HEK293 (cell line): Measurements from ENCODE around the gene COL7A1.
A peak's percentile ranks its signal among the peaks of the same experiment; 100 is the strongest.

Source experiments
- CTCF ChIA-PET: fragments of 350-600 bp; formaldehyde crosslinking; extraction: SDS; loops from one replicate; lab custom pipeline; 2021; ENCODE audit warnings: antibody characterized with exemption; lab: Yijun Ruan, JAX
- POLR2A ChIA-PET: fragments of 300-600 bp; formaldehyde crosslinking; extraction: SDS; loops from one replicate; lab custom pipeline; 2020; ENCODE audit warnings: antibody characterized with exemption, inconsistent platforms; lab: Yijun Ruan, JAX
- H3K27ac ChIP-seq: fragments of 200-500 bp; sonication (Bioruptor generic); 2 replicates; pipeline ENCODE4 v1.5.1; 2014; ENCODE audit warnings: low read depth, low read length, control low read depth, inconsistent platforms; ENCODE audit errors: extremely low read depth
- H3K36me3 ChIP-seq, 2 experiments: fragments of 200-500 bp in 1 of 2; sonication (Bioruptor generic) in 1 of 2; 1 replicate in 1 of 2; 2 replicates in 1 of 2; pipeline ENCODE4 v1.5.1; 2014 to 2017; ENCODE audit warnings: inconsistent platforms in 2 of 2, low read length in 2 of 2; ENCODE audit not compliant: control insufficient read depth in 2 of 2, insufficient read depth in 1 of 2
- H3K4me1 ChIP-seq: fragments of 200-500 bp; sonication (Bioruptor generic); 2 replicates; pipeline ENCODE4 v1.5.1; 2014; ENCODE audit warnings: mild to moderate bottlenecking, low read length, inconsistent platforms; ENCODE audit not compliant: control insufficient read depth, insufficient read depth
- H3K4me3 ChIP-seq: 2 replicates; pipeline ENCODE4 v1.5.1; 2011; ENCODE audit warnings: low read depth, mild to moderate bottlenecking, control low read depth, low read length, moderate library complexity
- H3K9me3 ChIP-seq: fragments of 200-500 bp; sonication (Bioruptor generic); 2 replicates; pipeline ENCODE4 v1.5.1; 2014; ENCODE audit warnings: low read depth, low read length, inconsistent platforms; ENCODE audit not compliant: control insufficient read depth, insufficient read depth
- EGR2 ChIP-seq: fragments of 450-650 bp; formaldehyde crosslinking; IDR thresholded peaks from 2 replicates; pipeline ENCODE4 v1.5.1; 2016; ENCODE audit warnings: low read depth, missing biosample characterization, missing genetic modification characterization
- ZBTB17 ChIP-seq: fragments of 450-650 bp; formaldehyde crosslinking; IDR thresholded peaks from 2 replicates; pipeline ENCODE4 v1.5.1; 2016; ENCODE audit warnings: missing biosample characterization, missing genetic modification characterization
- ZFHX2 ChIP-seq: fragments of 450-650 bp; formaldehyde crosslinking; conservative IDR thresholded peaks from 2 replicates; pipeline ENCODE4 v1.5.1; 2016; ENCODE audit warnings: missing biosample characterization, missing genetic modification characterization
- ZNF133 ChIP-seq: fragments of 450-650 bp; formaldehyde crosslinking; IDR thresholded peaks from 2 replicates; pipeline ENCODE4 v1.5.1; 2016; ENCODE audit warnings: missing biosample characterization, missing genetic modification characterization
- ZNF26 ChIP-seq: fragments of 450-650 bp; formaldehyde crosslinking; IDR thresholded peaks from 2 replicates; pipeline ENCODE4 v1.5.1; 2016; ENCODE audit warnings: missing biosample characterization, missing genetic modification characterization
- ZNF274 ChIP-seq, 2 experiments: fragments of 200-500 bp in 1 of 2; fragments of 450-650 bp in 1 of 2; sonication (Bioruptor generic) in 1 of 2; formaldehyde crosslinking in 1 of 2; IDR thresholded peaks; 2 replicates each; pipeline versions ENCODE4 v1.5.1 to v1.6.1; 2014 to 2016; ENCODE audit warnings: borderline replicate concordance in 1 of 2, inconsistent platforms in 1 of 2, low read length in 1 of 2, missing biosample characterization in 1 of 2, missing genetic modification characterization in 1 of 2
- ZNF366 ChIP-seq: fragments of 450-650 bp; formaldehyde crosslinking; conservative IDR thresholded peaks from 2 replicates; pipeline ENCODE4 v1.5.1; 2016; ENCODE audit warnings: missing biosample characterization, missing genetic modification characterization
- ZNF529 ChIP-seq: fragments of 450-650 bp; formaldehyde crosslinking; IDR thresholded peaks from 2 replicates; pipeline ENCODE4 v1.5.1; 2017; ENCODE audit warnings: missing genetic modification characterization, missing biosample characterization; ENCODE audit not compliant: insufficient replicate concordance
- ZNF837 ChIP-seq: fragments of 450-650 bp; formaldehyde crosslinking; IDR thresholded peaks from 2 replicates; pipeline ENCODE4 v1.5.1; 2016; ENCODE audit warnings: missing biosample characterization, missing genetic modification characterization
- TF ChIP-seq, protein P1 (sequence below): fragments of 450-650 bp; formaldehyde crosslinking; IDR thresholded peaks from 2 replicates; pipeline ENCODE4 v1.5.1; 2016; ENCODE audit warnings: missing biosample characterization, missing genetic modification characterization
- TF ChIP-seq, protein P2 (sequence below): fragments of 450-650 bp; formaldehyde crosslinking; IDR thresholded peaks from 2 replicates; pipeline ENCODE4 v1.5.1; 2016; ENCODE audit warnings: missing biosample characterization, missing genetic modification characterization
- TF ChIP-seq, protein P3 (sequence below): fragments of 450-650 bp; formaldehyde crosslinking; IDR thresholded peaks from 2 replicates; pipeline ENCODE4 v1.5.1; 2016; ENCODE audit warnings: missing biosample characterization, missing genetic modification characterization
- TF ChIP-seq, protein P4 (sequence below): fragments of 450-650 bp; formaldehyde crosslinking; IDR thresholded peaks from 2 replicates; pipeline ENCODE4 v1.5.1; 2016; ENCODE audit warnings: missing biosample characterization, missing genetic modification characterization

The COL7A1 gene

GRCh38 chr3:48566401-48566760, 28.7 kb downstream of the COL7A1 start:
- Histone ChIP-seq H3K4me3 (no peak overlapping the region), H3K9me3 (no peaks in the 10 kb centered on the region), H3K4me1 (no peaks in the 10 kb centered on the region), H3K36me3 (no peaks in the 10 kb centered on the region), H3K27ac (no peak overlapping the region)
- CTCF ChIA-PET, result interaction anchor here (0.6 kb wide), 2 partner anchors 11 to 160 kb away, joined by 3 read pairs; no protein-coding TSS in a partner anchor
- POLR2A ChIA-PET, result no interaction called here
- no peak for TF ChIP-seq ZNF274 (IDR thresholded peaks at IDR 0.05; ENCODE audit: low read length)
- no peak for TF ChIP-seq ZNF274 (tag by site-specific recombination; IDR thresholded peaks at IDR 0.05; ENCODE audit: borderline replicate concordance)
- TF ChIP-seq ZNF529 (tag by site-specific recombination), result no peak
- TF ChIP-seq, protein P1, sequence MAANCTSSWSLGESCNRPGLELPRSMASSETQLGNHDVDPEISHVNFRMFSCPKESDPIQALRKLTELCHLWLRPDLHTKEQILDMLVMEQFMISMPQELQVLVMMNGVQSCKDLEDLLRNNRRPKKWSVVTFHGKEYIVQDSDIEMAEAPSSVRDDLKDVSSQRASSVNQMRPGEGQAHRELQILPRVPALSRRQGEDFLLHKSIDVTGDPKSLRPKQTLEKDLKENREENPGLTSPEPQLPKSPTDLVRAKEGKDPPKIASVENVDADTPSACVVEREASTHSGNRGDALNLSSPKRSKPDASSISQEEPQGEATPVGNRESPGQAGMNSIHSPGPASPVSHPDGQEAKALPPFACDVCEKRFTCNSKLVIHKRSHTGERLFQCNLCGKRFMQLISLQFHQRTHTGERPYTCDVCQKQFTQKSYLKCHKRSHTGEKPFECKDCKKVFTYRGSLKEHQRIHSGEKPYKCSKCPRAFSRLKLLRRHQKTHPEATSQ (tag by site-specific recombination), result no peak
- no peak for TF ChIP-seq ZNF837 (tag by site-specific recombination)
- no peak for TF ChIP-seq ZNF26 (tag by site-specific recombination)
- TF ChIP-seq, protein P2, sequence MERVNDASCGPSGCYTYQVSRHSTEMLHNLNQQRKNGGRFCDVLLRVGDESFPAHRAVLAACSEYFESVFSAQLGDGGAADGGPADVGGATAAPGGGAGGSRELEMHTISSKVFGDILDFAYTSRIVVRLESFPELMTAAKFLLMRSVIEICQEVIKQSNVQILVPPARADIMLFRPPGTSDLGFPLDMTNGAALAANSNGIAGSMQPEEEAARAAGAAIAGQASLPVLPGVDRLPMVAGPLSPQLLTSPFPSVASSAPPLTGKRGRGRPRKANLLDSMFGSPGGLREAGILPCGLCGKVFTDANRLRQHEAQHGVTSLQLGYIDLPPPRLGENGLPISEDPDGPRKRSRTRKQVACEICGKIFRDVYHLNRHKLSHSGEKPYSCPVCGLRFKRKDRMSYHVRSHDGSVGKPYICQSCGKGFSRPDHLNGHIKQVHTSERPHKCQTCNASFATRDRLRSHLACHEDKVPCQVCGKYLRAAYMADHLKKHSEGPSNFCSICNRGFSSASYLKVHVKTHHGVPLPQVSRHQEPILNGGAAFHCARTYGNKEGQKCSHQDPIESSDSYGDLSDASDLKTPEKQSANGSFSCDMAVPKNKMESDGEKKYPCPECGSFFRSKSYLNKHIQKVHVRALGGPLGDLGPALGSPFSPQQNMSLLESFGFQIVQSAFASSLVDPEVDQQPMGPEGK, result no peak

DNA sequence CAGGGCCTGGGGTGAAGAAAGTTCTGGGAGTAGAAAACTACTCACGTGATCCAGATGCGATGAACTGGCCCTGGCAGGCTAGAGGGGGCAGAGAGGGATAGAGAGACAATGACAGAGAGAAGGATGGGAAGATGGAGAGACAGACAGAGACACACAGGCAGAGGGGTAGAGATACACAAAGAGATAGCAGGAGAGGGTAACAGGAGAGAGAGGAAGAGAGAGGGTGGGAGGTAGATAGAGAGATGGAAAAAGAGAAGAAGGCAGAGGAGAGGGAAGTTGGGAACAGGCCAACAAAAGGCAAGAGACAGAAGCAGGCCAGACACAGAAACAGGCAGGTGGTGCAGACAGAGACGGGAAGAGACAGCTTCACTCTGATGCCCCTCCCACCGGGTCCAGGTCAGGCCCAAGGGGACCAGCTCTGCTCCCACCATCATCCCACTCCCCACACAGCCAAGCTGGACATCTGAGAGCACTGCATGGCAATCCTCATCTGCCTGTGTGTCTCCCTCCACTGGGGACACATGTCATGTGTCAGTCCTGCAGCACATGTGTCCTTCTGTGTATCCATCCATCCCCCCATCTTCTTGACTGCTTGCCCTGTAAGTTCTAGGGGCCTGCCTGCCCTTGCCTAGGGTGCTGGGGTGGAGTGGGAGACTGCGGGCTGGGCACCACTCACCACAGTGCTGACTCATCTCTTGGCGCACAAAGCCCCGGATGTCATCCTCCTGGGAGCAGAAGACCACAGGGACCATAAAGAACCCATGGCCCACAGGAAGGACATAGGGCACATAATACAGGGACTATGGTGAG, 29.3 kb downstream of the COL7A1 start:
- no peaks in the 10 kb centered on the region for H3K36me3 ChIP-seq
- H3K9me3 ChIP-seq, result no peaks in the 10 kb centered on the region
- CTCF ChIA-PET, result interaction anchor here (0.6 kb wide), 2 partner anchors 12 to 160 kb away, joined by 3 read pairs; no protein-coding TSS in a partner anchor
- POLR2A ChIA-PET, result no interaction called here
- TF ChIP-seq EGR2 (tag by site-specific recombination) (peak; percentile 73), ZFHX2 (tag by site-specific recombination) (peak; percentile 84), ZNF133 (tag by site-specific recombination) (no peak), ZNF366 (peak; percentile 96), ZBTB17 (tag by site-specific recombination) (peak; percentile 78)
- TF ChIP-seq, protein P3, sequence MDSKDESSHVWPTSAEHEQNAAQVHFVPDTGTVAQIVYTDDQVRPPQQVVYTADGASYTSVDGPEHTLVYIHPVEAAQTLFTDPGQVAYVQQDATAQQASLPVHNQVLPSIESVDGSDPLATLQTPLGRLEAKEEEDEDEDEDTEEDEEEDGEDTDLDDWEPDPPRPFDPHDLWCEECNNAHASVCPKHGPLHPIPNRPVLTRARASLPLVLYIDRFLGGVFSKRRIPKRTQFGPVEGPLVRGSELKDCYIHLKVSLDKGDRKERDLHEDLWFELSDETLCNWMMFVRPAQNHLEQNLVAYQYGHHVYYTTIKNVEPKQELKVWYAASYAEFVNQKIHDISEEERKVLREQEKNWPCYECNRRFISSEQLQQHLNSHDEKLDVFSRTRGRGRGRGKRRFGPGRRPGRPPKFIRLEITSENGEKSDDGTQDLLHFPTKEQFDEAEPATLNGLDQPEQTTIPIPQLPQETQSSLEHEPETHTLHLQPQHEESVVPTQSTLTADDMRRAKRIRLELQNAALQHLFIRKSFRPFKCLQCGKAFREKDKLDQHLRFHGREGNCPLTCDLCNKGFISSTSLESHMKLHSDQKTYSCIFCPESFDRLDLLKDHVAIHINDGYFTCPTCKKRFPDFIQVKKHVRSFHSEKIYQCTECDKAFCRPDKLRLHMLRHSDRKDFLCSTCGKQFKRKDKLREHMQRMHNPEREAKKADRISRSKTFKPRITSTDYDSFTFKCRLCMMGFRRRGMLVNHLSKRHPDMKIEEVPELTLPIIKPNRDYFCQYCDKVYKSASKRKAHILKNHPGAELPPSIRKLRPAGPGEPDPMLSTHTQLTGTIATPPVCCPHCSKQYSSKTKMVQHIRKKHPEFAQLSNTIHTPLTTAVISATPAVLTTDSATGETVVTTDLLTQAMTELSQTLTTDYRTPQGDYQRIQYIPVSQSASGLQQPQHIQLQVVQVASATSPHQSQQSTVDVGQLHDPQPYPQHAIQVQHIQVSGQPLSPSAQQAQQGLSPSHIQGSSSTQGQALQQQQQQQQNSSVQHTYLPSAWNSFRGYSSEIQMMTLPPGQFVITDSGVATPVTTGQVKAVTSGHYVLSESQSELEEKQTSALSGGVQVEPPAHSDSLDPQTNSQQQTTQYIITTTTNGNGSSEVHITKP (tag by site-specific recombination), result peak; percentile 65; the same call in 1 of the 2 replicates
- TF ChIP-seq, protein P4, sequence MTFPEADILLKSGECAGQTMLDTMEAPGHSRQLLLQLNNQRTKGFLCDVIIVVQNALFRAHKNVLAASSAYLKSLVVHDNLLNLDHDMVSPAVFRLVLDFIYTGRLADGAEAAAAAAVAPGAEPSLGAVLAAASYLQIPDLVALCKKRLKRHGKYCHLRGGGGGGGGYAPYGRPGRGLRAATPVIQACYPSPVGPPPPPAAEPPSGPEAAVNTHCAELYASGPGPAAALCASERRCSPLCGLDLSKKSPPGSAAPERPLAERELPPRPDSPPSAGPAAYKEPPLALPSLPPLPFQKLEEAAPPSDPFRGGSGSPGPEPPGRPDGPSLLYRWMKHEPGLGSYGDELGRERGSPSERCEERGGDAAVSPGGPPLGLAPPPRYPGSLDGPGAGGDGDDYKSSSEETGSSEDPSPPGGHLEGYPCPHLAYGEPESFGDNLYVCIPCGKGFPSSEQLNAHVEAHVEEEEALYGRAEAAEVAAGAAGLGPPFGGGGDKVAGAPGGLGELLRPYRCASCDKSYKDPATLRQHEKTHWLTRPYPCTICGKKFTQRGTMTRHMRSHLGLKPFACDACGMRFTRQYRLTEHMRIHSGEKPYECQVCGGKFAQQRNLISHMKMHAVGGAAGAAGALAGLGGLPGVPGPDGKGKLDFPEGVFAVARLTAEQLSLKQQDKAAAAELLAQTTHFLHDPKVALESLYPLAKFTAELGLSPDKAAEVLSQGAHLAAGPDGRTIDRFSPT (tag by site-specific recombination), result no peak
- no peak overlapping the region for H3K27ac ChIP-seq
- H3K4me3 ChIP-seq, result no peak overlapping the region
- H3K4me1 ChIP-seq, result no peaks in the 10 kb centered on the region
